Limb (tissue), 2 donors: ENCODE measurements around the gene KRTAP12-1.
"Not testable (repeated sequence)": the region's sequence is repeated elsewhere in the genome, so short reads cannot be mapped to it uniquely, and the experiment has no call there.

ENCODE experiments used
- DNase-seq, 2 donors: peaks; one replicate each; pipeline ENCODE4 v3.0.0-alpha.2; 2016; ENCODE audit errors: extremely low spot score in 2 of 2

The KRTAP12-1 gene

DNA sequence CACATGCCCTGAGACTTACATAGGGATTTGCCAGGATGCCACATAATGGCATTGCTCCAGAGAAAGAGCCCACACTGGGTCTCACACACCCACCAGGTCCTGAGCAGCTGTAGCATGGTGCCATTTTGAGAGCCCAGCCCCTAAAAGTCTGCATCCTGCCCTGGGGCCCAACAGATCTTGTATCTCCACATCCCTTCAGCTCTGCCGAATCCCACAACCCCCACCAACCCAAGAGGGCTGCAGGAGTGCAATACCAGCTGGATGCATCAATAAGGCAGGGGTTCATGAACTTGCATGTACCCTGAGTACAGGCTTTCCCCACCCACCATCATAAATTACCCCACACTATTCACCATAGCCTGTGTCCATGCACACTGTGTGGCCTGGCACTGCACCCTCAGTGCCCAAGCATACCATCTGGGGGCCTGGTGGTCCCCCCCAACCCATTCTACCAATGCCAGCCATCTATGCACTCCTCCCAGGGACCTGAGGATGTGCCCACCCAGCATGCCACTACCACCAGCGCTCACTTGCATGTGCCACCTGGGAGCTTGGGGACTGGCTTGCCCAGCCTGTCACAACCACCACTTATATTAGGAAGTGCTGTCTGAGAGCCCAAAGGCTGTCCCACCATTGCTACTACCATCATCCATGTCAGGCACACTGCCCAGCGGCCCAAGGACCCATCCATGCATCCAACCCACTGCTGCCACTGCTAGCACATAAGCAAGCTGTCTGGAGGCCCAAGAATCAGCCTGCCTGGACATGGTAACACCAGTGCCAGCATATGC, 11.1 kb downstream of the KRTAP12-1 start:
- DNase-seq: no peak

DNA sequence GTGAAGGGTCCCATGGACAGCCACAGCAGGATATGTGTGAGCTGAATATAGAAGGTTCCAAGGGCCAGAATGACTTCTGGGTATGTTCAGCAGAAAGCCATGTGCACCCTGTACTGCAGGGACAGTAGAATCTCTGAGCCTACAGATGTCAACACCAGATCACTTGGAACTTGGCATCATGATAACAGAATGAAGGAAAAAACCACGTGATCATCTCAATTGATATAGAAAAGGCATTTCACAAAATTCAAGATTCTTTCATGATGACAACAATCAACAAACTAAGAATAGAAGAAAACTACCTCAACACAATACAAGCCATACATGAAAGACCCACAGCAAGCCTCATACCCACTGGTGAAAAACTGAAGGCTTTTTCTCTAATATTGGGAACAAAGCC, 14.4 kb downstream of the KRTAP12-1 start:
- no peak for DNase-seq

DNA sequence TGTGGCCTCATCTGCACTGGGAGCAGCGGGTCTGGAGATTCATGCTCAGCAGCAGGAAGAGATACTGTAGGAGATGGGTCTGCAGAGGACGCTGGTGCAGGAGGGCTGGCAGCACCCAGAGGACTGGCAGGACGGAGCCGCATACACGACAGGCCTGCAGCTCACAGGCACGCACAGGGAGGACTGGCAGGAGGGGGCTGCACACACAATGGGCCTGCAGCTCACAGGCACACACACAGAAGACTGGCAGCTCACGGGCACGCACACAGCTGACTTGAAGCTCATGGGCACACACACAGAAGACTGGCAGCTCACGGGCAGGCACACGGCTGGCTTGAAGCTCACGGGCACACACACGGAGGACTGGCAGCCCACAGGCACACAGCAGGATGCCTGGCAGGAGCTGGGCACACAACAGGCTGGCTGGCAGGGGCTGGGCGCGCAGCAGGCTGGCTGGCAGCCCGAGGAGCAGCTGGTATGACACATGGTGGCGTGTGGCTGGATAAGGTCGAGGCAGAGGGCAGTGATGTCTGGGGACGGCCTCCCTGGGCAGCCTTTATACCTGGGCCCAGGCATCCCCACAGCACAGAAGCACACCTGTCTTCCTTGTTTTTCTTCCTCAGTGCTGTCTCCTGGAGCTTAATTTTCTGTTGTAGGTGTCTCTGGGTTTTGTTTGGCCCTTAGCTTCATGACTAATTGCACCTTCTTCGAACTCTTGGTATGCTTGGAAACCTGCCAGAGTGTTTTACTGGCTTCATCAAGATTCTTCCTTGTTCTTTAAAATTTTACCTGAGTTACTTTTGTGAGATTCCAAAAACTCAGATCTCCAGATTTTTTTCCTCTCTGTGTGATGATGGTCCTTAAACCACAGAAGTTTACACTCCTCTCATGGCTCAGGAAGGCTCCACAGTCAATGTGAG, 15.3 kb downstream of the KRTAP12-1 start, which contains the start of gene KRTAP12-2:
KRTAP12-2 (minus strand) TSS at position 527 of the 920 bp plus-strand sequence; CDS start at position 486, 41 bp downstream.
- DNase-seq: no peak

DNA sequence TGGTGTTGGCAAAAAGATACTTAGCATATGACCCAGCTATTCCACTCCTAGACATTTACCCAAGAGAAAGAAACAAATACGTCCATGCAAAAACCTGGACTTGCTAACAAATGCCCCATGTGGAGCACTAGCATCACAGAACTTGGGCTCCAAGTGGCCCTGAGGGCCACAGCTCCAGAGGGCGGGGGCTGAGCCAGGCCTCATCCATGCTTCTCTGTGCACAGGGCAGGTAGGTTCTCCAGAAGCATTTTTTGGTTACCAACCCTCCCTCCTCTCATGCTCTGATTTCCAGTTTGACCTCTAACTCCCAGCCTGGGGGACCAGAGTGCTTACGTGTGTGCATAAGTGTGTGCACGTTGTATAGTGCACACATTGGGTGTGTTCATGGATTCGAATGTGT, 17.3 kb downstream of the KRTAP12-1 start:
- DNase-seq: no peak

DNA sequence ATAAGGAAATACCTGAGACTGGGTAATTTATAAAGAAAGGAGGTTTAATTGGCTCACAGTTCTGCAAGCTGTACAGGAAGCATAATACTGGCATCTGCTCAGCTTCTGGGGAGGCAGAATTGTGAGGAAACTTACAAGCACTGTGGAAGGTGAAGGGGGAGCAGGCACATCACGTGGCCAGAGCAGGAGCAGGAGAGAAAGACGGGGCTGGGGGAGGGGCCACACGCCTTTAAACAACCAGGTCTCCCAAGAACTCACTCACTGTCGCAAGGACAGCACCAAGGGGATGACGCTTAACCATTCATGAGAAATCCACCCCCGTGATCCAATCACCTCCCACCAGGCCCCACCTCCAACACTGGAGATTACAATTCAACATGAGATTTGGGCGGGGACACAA, 20.4 kb downstream of the KRTAP12-1 start:
- DNase-seq: not testable (repeated sequence)

DNA sequence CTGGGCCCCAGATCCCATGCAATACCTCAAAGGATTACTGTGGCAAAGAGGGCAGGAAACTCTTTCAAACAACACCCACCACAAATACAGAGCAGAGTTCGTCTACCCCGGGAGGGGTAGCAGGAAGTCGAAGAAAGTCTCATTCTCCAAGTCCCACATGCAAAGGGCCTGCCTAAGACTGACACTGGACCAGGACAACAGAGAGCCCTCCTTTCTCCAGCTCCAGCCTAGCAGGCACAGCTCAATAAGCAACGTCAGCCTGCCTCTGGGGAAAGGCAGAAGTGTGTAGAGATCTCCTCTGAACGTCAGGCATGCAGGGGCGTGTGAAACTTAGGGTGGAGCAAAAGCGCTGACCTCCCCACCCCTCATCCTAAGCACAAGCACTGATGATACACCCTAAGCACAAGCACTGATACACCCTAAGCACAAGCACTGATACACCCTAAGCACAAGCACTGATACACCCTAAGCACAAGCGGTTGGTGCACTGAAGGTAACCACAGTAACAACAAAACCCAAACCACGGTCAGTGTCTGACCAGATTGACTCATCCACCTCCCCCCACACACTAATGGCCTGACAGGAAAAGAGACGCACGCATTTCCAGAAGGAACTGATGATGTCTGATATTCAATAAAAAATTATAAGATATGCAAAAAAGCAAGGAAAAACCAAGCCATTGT, 22.9 kb downstream of the KRTAP12-1 start:
- no peak for DNase-seq

DNA sequence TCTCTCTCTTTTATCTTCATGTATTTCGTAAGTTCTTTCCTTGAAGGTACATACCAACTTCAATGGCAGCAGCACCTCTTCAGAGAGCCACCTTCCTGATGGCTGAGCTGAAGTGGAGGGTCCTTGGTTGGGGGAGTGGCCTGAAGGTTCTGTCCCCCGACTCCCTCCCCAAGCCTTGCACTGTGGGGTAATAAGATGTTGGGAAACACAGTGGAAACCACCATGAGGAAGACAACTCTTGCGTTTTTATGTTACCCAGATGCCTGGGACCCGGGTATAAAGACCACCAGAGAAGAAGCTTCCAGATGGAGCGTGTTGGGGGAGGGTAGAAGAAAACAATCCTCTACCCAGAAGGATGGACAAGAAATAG, 23.4 kb downstream of the KRTAP12-1 start:
- no peak for DNase-seq

DNA sequence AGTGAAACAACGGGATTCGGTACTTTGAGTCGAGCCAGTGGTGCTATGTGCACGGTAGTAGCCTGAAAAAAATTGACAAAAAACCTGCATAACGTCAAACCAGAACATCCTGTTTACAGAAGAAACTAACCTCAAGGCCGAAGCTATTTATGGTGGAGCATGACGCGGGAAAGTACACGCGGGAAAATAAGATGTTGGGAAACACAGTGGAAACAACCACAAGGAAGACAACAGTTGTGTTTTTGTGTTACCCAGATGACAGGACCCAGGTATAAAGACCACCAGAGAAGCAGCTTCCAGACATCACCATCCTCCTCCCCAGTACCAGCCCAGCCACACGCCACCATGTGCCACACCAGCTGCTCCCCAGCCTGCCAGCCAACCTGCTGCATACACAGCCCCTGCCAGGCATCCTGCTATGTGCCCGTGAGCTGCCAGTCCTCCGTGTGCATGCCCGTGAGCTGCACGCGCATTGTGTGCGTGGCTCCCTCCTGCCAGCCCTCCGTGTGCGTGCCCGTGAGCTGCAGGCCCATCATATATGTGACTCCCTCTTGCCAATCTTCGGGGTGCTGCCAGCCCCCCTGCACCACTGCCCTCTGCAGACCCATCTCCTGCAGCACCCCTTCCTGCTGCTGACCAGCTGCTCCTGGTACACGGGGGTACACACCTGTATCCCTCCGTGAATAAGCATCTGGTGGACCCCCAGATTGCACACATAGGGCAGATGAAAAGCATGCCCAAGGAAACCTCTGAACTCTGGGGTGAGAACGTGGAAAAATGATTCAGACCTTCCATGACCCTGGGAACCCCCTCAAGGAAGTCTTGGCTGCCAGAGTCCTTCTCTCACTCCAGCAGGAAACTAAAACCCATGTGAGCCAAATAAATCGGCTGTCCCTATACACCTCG, 24.1 kb downstream of the KRTAP12-1 start, which contains the start of gene KRTAP12-3:
KRTAP12-3 (plus strand) TSS at position 298 of the 906 bp plus-strand sequence; CDS start at position 346, 48 bp downstream.
- no peak for DNase-seq

DNA sequence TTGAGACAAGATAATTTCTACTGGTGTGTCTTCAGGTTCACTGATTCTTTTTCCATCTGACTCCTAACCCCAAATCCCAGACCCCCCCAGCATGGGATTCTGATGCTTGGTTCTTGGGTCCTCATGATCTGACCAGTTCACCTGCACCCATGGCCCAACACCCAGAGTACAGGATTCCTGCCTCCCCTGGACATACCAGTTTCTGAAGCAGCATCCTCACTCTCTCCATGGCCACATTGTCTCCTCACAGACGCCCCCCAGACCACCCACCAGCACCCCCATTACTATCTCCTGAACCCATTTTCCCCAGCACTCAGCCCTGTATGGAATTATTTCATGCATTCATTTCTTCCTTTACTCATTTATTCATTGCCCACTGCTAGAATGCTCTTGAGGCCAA, 25.1 kb downstream of the KRTAP12-1 start:
- no peak for DNase-seq

DNA sequence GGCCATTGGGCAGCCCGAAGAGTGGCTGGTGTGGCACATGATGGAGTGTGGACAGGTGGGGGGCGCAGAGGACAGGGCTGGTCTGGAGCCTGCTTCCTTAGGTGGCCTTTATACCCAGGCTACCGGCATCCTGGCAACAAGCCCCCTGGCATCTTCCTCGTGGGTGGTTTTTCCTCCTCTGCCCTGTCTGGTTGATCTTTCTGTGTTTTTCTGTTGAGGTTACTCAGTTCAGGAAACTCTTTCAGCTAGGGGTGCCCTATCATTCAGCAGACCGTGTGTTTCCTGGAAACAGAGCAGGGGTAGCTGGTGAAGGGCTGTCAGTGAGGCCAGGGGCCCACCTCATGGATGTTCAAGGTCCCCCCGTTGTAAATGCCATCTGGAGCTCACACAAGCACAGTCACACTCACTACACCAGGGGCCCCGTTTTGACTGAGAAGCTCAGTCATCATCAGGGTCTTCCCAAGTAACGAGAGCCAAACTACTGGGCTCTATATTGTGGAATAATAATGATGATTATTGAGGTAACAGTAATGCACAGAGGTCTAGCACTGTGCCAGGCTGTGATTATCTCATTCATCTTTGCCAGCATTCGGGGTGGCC, 27.3 kb downstream of the KRTAP12-1 start, which contains the start of gene KRTAP12-4:
KRTAP12-4 (minus strand) TSS at position 84 of the 600 bp plus-strand sequence; CDS start at position 39, 45 bp downstream.
- DNase-seq: no peak

DNA sequence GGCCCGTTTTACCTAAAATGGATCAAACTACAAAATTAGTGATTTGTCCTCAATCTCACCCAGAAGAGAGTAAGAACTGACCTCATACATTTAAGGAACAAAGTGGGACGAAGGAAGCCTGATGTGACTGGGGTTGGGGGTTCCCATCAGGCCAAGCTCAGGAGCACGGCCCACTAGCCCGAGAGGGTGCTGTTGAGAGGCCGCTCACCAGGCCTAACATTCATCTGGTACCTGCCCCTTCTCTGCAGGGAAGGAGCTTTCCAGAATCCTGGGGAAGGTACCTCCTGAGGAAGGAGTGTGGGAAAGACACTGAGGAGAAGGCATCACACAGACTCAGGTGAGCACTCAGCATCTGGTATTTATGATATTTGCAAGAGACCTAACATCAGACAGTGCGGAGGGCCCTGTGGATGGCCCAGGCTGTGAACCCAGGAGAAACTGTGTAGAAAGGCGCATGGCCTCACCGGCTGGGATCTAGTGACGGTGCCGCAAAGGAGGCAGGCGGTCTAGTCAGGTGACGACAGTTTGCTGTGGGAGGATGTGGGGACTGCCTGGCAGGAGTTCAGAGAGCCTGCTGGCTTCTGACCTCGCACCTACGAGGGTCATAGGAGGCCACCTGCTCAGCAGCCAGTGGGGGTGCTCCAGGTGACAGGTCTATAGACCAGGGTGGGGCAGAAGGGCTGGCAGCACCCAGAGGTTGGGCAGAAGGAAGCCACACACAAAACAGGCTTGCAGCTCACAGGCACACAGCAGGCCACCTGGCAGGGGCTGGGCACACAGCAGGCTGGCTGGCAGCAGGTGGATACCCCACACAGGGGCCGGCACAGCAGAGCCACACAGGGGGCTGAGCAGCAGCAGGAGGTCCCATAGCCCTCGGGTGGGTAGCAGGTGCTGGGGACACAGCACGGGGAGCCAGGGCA, 28.0 kb downstream of the KRTAP12-1 start:
- no peak for DNase-seq

DNA sequence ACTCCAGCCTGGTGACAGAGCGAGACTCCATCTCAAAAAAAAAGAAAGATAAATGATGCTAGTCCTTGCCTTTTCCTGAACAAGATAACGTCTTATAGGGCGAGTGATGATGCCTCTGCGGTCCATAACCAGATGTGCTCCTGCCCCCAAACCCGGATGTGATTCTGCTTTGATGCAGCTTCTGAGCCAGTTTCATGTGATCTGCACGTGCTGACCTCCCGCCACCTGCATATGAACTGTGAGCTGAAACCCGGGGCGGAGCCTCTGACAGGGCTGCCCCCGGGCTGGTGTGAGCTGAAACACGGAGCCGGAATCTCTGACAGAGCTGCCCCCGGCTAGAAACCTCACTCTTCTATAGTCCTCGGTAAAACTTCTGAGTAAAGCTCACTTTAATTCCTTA, 28.8 kb downstream of the KRTAP12-1 start:
- DNase-seq: no peak

DNA sequence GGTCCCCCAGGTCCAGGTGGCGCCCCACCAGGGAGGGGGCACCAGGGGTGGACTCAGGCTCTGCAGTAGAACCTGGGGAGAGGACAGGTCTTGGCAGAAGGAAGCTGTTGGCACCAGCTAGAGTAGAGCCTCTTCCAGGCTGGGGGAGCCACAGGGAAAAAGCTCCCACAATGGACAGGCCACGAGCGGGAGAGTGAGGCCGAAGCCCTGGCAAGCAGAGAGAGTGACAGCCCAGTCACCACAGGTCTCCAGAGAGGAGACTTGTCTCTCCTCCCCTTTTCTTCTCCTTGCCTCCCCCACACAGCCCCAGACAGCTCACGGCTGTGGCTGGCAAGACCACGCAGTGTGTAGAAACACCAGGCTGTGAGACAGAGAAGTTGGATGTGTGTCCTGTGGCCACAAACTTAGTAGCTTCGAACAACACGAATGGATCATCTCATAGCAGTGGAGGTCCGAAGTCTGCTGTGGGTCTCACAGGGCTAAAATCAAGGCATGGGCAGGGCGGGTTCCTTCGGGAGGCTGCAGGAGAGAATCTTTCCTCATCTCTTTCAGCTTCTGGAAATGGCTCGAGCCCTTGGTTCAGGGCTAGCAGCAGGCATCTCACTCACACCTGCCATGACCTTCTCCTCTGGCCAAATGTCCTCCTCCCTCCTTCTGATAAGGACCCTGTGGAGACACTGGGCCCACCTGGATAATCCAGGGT, 30.8 kb downstream of the KRTAP12-1 start:
- DNase-seq: no peak

DNA sequence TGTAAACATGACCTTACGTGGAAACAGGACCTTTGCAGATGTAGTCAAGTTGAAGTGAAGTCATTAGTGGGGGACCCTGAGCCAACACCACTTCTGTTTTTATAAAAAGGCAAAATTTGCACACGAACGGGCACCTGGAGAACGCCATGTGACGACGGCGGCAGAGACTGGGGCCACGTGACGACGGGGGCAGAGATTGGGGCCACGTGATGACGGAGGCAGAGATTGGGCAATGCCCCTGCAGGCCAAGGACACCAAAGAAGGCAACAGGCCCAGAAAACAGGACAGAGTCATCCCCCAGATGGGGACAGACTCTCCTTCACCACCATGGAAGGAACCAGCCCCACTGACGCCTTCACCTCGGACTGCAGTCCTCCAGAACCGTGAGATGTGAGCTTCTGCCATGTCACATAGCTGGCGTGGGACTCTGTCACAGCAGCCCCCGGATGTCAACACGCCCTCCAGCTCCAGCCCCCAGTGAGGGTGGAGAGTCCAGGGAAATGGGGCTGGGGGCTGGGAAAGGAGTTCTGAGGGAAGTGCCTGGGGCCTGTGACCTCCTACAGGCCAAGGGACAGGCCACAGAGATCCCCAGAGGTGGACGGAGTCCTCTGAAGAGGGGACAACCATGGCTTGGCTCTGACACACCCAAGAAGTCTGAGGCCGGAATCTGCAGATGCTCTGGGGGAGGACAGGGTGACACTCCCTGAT, 31.5 kb downstream of the KRTAP12-1 start:
- no peak for DNase-seq

DNA sequence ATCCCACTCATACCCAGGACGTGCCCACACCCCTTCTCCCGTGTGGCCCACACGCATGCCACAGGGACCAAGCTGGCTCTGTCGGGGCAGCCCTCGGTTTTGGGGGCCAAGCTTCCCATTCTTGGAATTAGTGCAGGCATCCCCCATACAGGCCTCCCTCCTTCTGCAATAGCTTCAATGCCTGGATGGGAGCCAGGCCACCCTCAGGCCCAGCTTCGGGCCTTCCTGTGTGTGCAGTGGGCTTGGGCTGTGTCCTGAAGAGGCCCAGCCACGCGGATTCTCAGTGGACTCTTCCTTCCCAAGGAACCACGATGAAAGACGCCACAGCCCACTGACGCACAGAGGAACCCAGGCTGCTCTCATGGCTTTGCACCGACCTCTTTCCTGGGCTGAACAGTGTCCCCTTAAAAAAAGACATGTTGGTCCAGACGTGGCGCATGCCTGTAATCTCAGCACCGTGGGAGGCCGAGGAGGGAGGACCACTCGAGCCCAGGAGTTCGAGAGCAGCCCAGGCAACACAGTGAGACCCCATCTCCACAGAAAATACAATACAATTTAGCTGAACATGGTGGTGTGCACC, 32.4 kb downstream of the KRTAP12-1 start:
- no peak for DNase-seq

DNA sequence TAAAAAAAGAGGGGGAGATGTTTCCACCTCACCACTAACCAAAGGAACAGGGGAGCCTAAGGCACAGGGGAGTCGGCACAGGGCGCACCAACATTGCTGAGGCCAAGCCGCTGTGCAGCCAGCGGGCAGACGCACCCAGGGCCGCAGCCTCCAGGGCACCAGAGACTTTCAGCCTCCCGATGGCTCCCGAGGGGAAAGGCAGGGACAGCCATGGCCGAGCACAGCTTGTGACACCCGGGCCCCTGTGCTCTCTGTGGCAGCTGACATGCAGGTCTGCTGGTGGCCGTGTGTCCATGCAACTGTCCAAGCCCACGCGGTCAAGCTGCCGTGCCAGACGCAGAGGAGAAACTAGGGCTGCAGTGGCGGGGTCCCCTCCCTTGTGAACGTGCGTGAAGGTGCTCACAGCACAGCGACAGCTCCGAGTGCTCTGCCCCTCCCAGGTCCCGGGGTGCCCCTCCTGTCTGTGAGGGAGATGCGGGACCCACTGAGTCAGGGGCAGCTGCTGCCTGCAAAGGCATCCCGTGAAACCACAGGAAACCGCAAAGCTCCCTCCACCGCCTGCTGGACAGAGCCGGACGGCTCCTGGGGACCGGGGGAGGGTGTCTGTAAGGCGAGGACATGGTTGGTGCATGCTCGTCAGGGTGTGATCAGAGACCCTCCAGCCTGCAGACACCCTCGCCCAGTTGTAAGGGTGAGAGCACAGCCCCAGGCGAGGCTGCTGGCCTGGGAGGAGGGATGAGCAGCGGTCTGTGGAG, 33.2 kb downstream of the KRTAP12-1 start:
- no peak for DNase-seq

DNA sequence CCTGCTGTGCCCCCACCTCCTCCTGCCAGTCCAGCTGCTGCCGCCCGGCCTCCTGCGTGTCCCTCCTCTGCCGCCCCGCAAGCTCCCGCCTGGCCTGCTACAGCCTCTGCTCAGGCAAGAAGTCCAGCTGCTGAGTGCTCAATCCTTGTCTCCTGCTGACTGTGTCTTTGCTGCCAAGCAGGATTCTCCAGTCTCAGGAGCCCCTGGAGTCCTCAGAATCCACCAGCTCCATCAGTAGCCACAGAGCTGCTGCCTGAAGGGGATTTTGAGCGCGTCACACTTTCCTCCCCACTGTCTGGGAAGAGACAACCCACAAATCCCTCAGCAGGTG, 34.8 kb downstream of the KRTAP12-1 start:
- DNase-seq: no peak
